ENCODE data around the gene SPOCK3.

GRCh38 chr4:166827629-166828028, 406.7 kb downstream of the SPOCK3 start:
- TF ChIP-seq YY1 (IDR thresholded peaks at IDR 0.05; ENCODE audit: insufficient read depth, insufficient read length) (no peak), ZNF274 (IDR thresholded peaks at IDR 0.05; ENCODE audit: low read depth, low read length) (no peak), SUZ12 (IDR thresholded peaks at IDR 0.05; ENCODE audit: extremely low read depth, insufficient read depth, insufficient read length) (no peak)

All from NT2/D1 (cell line).